ENCODE measurements around the gene ATP2B3. TPM values are rescaled to one million over a fixed set of nuclear protein-coding genes. Genes with fewer than 3 reads are reported as not detected.

ATP2B3 gene
- polyA plus RNA-seq, 1 donor from 2014 or later: 5.3 TPM

- no peak for TF ChIP-seq REST (IDR thresholded peaks at IDR 0.05; ENCODE audit: borderline replicate concordance)
- TF ChIP-seq RAD21 (conservative IDR thresholded peaks at IDR 0.05): no peak
- TF ChIP-seq POLR2AphosphoS5 (IDR thresholded peaks at IDR 0.05): no peak
- no peak for TF ChIP-seq SMC3 (conservative IDR thresholded peaks at IDR 0.05; ENCODE audit: poor library complexity)
- TF ChIP-seq EP300 (conservative IDR thresholded peaks at IDR 0.05; ENCODE audit: poor library complexity, severe bottlenecking): no peak
- no peak for TF ChIP-seq MXI1 (conservative IDR thresholded peaks at IDR 0.05; ENCODE audit: poor library complexity, severe bottlenecking)
- TF ChIP-seq TAF1 (IDR thresholded peaks at IDR 0.05; ENCODE audit: low read depth): no peak
- TF ChIP-seq EZH2 (IDR thresholded peaks at IDR 0.05; ENCODE audit: borderline replicate concordance, insufficient read depth, low read length, poor library complexity, severe bottlenecking): no peak
- no peak for TF ChIP-seq CTCF (IDR thresholded peaks at IDR 0.05; ENCODE audit: poor library complexity, severe bottlenecking)
- Histone ChIP-seq H3K36me3 (ENCODE audit: insufficient read depth, low read length) (no peaks in the 10 kb centered on the region), H3K79me2 (replicated peaks; ENCODE audit: insufficient read depth, low read length) (no peaks in the 10 kb centered on the region), H3K9me3 (ENCODE audit: low read length) (no peaks in the 10 kb centered on the region), H3K4me2 (ENCODE audit: low read length) (no peak overlapping the region), H3K4me3 (ENCODE audit: low read length) (no peak overlapping the region), H3K9ac (ENCODE audit: low read length) (no peak overlapping the region), H2AFZ (ENCODE audit: low read depth, low read length) (no peak overlapping the region), H4K20me1 (ENCODE audit: insufficient read depth) (no peaks in the 10 kb centered on the region), H3K9me2 (ENCODE audit: insufficient read depth, low read length) (no peaks in the 10 kb centered on the region), H3K27ac (ENCODE audit: low read length) (no peak overlapping the region), H3F3A (ENCODE audit: insufficient read depth, low read length, poor library complexity, severe bottlenecking) (no peaks in the 10 kb centered on the region), H3K27me3 (ENCODE audit: insufficient read depth, low read depth, low read length) (no peaks in the 10 kb centered on the region)
Observed at GRCh38 chrX:153547195-153547594, 29.8 kb downstream of the ATP2B3 start.

- no peaks in the 10 kb centered on the region for H3K27me3 ChIP-seq (ENCODE audit: insufficient read depth, low read depth, low read length)
Observed at GRCh38 chrX:153549231-153549630, 31.8 kb downstream of the ATP2B3 start.

More at GRCh38 chrX:153549231-153549630, 31.8 kb downstream of the ATP2B3 start:
- Histone ChIP-seq H3K9me3 (ENCODE audit: low read length) (no peaks in the 10 kb centered on the region), H3K4me3 (ENCODE audit: low read length) (no peak overlapping the region), H3K36me3 (ENCODE audit: insufficient read depth, low read length) (no peaks in the 10 kb centered on the region), H3K4me2 (ENCODE audit: low read length) (no peak overlapping the region), H2AFZ (ENCODE audit: low read depth, low read length) (no peak overlapping the region), H3F3A (ENCODE audit: insufficient read depth, low read length, poor library complexity, severe bottlenecking) (no peaks in the 10 kb centered on the region), H3K9ac (ENCODE audit: low read length) (no peak overlapping the region), H4K20me1 (ENCODE audit: insufficient read depth) (no peaks in the 10 kb centered on the region), H3K27ac (ENCODE audit: low read length) (no peak overlapping the region), H3K9me2 (ENCODE audit: insufficient read depth, low read length) (no peaks in the 10 kb centered on the region), H3K79me2 (replicated peaks; ENCODE audit: insufficient read depth, low read length) (no peaks in the 10 kb centered on the region)
- TF ChIP-seq RAD21 (conservative IDR thresholded peaks at IDR 0.05) (no peak), EZH2 (IDR thresholded peaks at IDR 0.05; ENCODE audit: borderline replicate concordance, insufficient read depth, low read length, poor library complexity, severe bottlenecking) (no peak), EP300 (conservative IDR thresholded peaks at IDR 0.05; ENCODE audit: poor library complexity, severe bottlenecking) (no peak), SMC3 (conservative IDR thresholded peaks at IDR 0.05; ENCODE audit: poor library complexity) (no peak), MXI1 (conservative IDR thresholded peaks at IDR 0.05; ENCODE audit: poor library complexity, severe bottlenecking) (no peak)

Measured in neural cell (in vitro differentiated cells).